Mesenchymal stem cell (in vitro differentiated cells and primary cell): ENCODE measurements around the gene VAMP2.

Source experiments
- DNase-seq: peaks from one replicate; pipeline ENCODE4 v3.0.0-alpha.2; 2013
- H2AFZ ChIP-seq: one replicate; pipeline ENCODE4 v1.6.1; 2013; ENCODE audit warnings: low read depth, mild to moderate bottlenecking, control low read depth, inconsistent platforms, low read length, moderate library complexity
- H2AK5ac ChIP-seq: 2 replicates; pipeline ENCODE4 v1.6.1; 2013; ENCODE audit warnings: low read length, moderate library complexity, mild to moderate bottlenecking, inconsistent platforms; ENCODE audit not compliant: severe bottlenecking
- H2BK120ac ChIP-seq: one replicate; pipeline ENCODE4 v1.6.1; 2013; ENCODE audit warnings: low read depth, mild to moderate bottlenecking, inconsistent platforms, low read length, moderate library complexity
- H2BK12ac ChIP-seq, 2 experiments: one replicate each; pipeline ENCODE4 v1.6.1; 2013; ENCODE audit warnings: inconsistent platforms in 2 of 2, low read length in 2 of 2, mild to moderate bottlenecking in 2 of 2, moderate library complexity in 2 of 2, control low read depth in 1 of 2
- H2BK15ac ChIP-seq: one replicate; pipeline ENCODE4 v1.6.1; 2013; ENCODE audit warnings: mild to moderate bottlenecking, low read depth, inconsistent platforms; ENCODE audit not compliant: poor library complexity, severe bottlenecking
- H2BK5ac ChIP-seq: 2 replicates; pipeline ENCODE4 v1.6.1; 2013; ENCODE audit warnings: low read depth, mild to moderate bottlenecking, low read length, control low read depth, inconsistent platforms; ENCODE audit not compliant: poor library complexity, severe bottlenecking
- H3K14ac ChIP-seq, 2 experiments: one replicate each; pipeline ENCODE4 v1.6.1; 2013; ENCODE audit warnings: inconsistent platforms in 2 of 2, low read length in 2 of 2, control low read depth in 1 of 2, mild to moderate bottlenecking in 1 of 2, moderate library complexity in 1 of 2
- H3K18ac ChIP-seq, 2 experiments: one replicate each; pipeline ENCODE4 v1.6.1; 2013; ENCODE audit warnings: inconsistent platforms in 2 of 2, low read length in 2 of 2, control low read depth in 1 of 2, low read depth in 1 of 2, mild to moderate bottlenecking in 1 of 2
- H3K23ac ChIP-seq, 2 experiments: one replicate each; pipeline ENCODE4 v1.6.1; 2013; ENCODE audit warnings: inconsistent platforms in 2 of 2, low read length in 2 of 2, mild to moderate bottlenecking in 2 of 2, moderate library complexity in 2 of 2, control low read depth in 1 of 2
- H3K27ac ChIP-seq: 2 replicates; pipeline ENCODE4 v1.5.1; 2013; ENCODE audit warnings: mild to moderate bottlenecking, moderate library complexity, low read length, control low read depth, inconsistent platforms; ENCODE audit not compliant: poor library complexity, severe bottlenecking
- H3K27me3 ChIP-seq, 2 experiments: 2 replicates each; pipeline versions ENCODE4 v1.6.1 to v1.7.0; 2013; ENCODE audit warnings: low read length in 2 of 2, mild to moderate bottlenecking in 2 of 2, moderate library complexity in 2 of 2, control low read depth in 1 of 2, inconsistent platforms in 1 of 2; ENCODE audit not compliant: control insufficient read depth in 1 of 2, insufficient read depth in 1 of 2
- H3K36me3 ChIP-seq, 2 experiments: 2 replicates each; pipeline versions ENCODE4 v1.6.1 to v1.7.0; 2013; ENCODE audit warnings: low read length in 2 of 2, control low read depth in 1 of 2, inconsistent platforms in 1 of 2, low read depth in 1 of 2, mild to moderate bottlenecking in 1 of 2; ENCODE audit not compliant: insufficient read depth in 2 of 2, control insufficient read depth in 1 of 2
- H3K4ac ChIP-seq, 2 experiments: one replicate each; pipeline ENCODE4 v1.6.1; 2013; ENCODE audit warnings: inconsistent platforms in 2 of 2, low read length in 2 of 2, mild to moderate bottlenecking in 2 of 2, moderate library complexity in 2 of 2, control low read depth in 1 of 2, low read depth in 1 of 2
- H3K4me1 ChIP-seq: 2 replicates; pipeline ENCODE4 v1.6.1; 2013; ENCODE audit warnings: low read depth, low read length, control low read depth; ENCODE audit not compliant: control insufficient read depth, insufficient read depth
- H3K4me2 ChIP-seq: 2 replicates; pipeline ENCODE4 v1.6.1; 2013; ENCODE audit warnings: low read length, mild to moderate bottlenecking, inconsistent platforms; ENCODE audit not compliant: poor library complexity, severe bottlenecking
- H3K4me3 ChIP-seq, 2 experiments: 2 replicates each; pipeline versions ENCODE4 v1.5.1 to v1.7.0; 2013; ENCODE audit warnings: low read length in 2 of 2, mild to moderate bottlenecking in 2 of 2, control low read depth in 1 of 2, low read depth in 1 of 2; ENCODE audit not compliant: insufficient read depth in 1 of 2
- H3K79me1 ChIP-seq: replicated peaks from 2 replicates; pipeline ENCODE4 v1.6.1; 2013; ENCODE audit warnings: mild to moderate bottlenecking, control low read depth, low read length, inconsistent platforms; ENCODE audit not compliant: poor library complexity, severe bottlenecking
- H3K9ac ChIP-seq: 2 replicates; pipeline ENCODE4 v1.7.0; 2013; ENCODE audit warnings: mild to moderate bottlenecking, low read length, moderate library complexity
- H3K9me3 ChIP-seq: 2 replicates; pipeline ENCODE4 v1.7.0; 2013; ENCODE audit warnings: mild to moderate bottlenecking, low read length; ENCODE audit not compliant: control insufficient read depth
- H4K8ac ChIP-seq: one replicate; pipeline ENCODE4 v1.6.1; 2013; ENCODE audit warnings: inconsistent platforms, mild to moderate bottlenecking, low read length, moderate library complexity
- H4K91ac ChIP-seq: one replicate; pipeline ENCODE4 v1.6.1; 2013; ENCODE audit warnings: mild to moderate bottlenecking, low read length, inconsistent platforms
- WGBS: methylation state at CpG from one replicate; pipeline ENCODE4 v1.1.7; 2013; ENCODE audit warnings: mixed read lengths; 5-methylcytosine and 5-hydroxymethylcytosine counted together

Gene VAMP2

GRCh38 chr17:8151641-8152111 lies 11.1 kb downstream of the VAMP2 start:
- H2AFZ ChIP-seq: no peak overlapping the region
- peak overlapping the region; percentile 68 for H4K8ac ChIP-seq
- H3K9me3 ChIP-seq: no peaks in the 10 kb centered on the region
- H2BK12ac ChIP-seq: peak overlapping the region; percentile 50 to 93
- peak overlapping the region; percentile 95 for H3K4me2 ChIP-seq
- H3K4me3 ChIP-seq: peak overlapping the region; percentile 84 to 86
- H3K14ac ChIP-seq: peak overlapping the region; percentile 45 to 96
- H2BK15ac ChIP-seq: peak overlapping the region; percentile 96
- H3K27me3 ChIP-seq: no peaks in the 10 kb centered on the region
- peak overlapping the region; percentile 96 to 98 for H3K18ac ChIP-seq
- H3K4me1 ChIP-seq: peaks cover 44% of the 10 kb centered on the region
- WGBS: under 1% methylated on average over 22 of the region's 22 CpGs
- peak overlapping the region; percentile 93 for H4K91ac ChIP-seq
- no peak overlapping the region for H2AK5ac ChIP-seq
- H3K9ac ChIP-seq: peak overlapping the region; percentile 98
- H3K23ac ChIP-seq: peak overlapping the region in 1 of 2 experiments; percentile 96
- DNase-seq: no peak
- peak overlapping the region; percentile 81 to 88 for H3K4ac ChIP-seq
- H3K36me3 ChIP-seq: peaks cover 35 to 41% of the 10 kb centered on the region in 2 experiments
- peak overlapping the region; percentile 75 for H3K27ac ChIP-seq
- no peak overlapping the region for H2BK5ac ChIP-seq
- peaks cover 43% of the 10 kb centered on the region for H3K79me1 ChIP-seq
- H2BK120ac ChIP-seq: peak overlapping the region; percentile 76

GRCh38 chr17:8151120-8151640 lies 11.6 kb downstream of the VAMP2 start:
- H3K4me3 ChIP-seq: peak overlapping the region; percentile 84 to 86
- under 1% methylated on average over 38 of the region's 38 CpGs for WGBS
- H3K4me2 ChIP-seq: peak overlapping the region; percentile 95

GRCh38 chr17:8150194-8151119 lies 12.3 kb downstream of the VAMP2 start:
- no peaks in the 10 kb centered on the region for H3K27me3 ChIP-seq
- H3K4me3 ChIP-seq: peak overlapping the region in 1 of 2 experiments; percentile 86
- DNase-seq: no peak
- peak overlapping the region; percentile 4 for H3K27ac ChIP-seq
- peak overlapping the region in 1 of 2 experiments; percentile 57 for H3K4ac ChIP-seq
- no peak overlapping the region for H2BK5ac ChIP-seq
- H3K79me1 ChIP-seq: peaks cover 42% of the 10 kb centered on the region
- no peak overlapping the region for H2BK120ac ChIP-seq
- peak overlapping the region; percentile 8 for H2BK15ac ChIP-seq
- no peak overlapping the region for H4K8ac ChIP-seq
- H3K23ac ChIP-seq: no peak overlapping the region
- H2BK12ac ChIP-seq: no peak overlapping the region
- H2AFZ ChIP-seq: no peak overlapping the region
- H3K9ac ChIP-seq: peak overlapping the region; percentile 98
- no peak overlapping the region for H3K18ac ChIP-seq
- peak overlapping the region; percentile 95 for H3K4me2 ChIP-seq
- H3K9me3 ChIP-seq: no peaks in the 10 kb centered on the region
- peaks cover 47 to 53% of the 10 kb centered on the region in 2 experiments for H3K36me3 ChIP-seq
- H4K91ac ChIP-seq: no peak overlapping the region
- no peak overlapping the region for H2AK5ac ChIP-seq
- peaks cover 40% of the 10 kb centered on the region for H3K4me1 ChIP-seq
- 88% methylated on average over 16 of the region's 18 CpGs for WGBS
- H3K14ac ChIP-seq: no peak overlapping the region

More at GRCh38 chr17:8151120-8151640, 11.6 kb downstream of the VAMP2 start:
- Histone ChIP-seq H3K14ac (peak overlapping the region in 1 of 2 experiments; percentile 81), H2BK12ac (peak overlapping the region; percentile 50 to 93), H2BK15ac (peak overlapping the region; percentile 96), H3K4me1 (peaks cover 44% of the 10 kb centered on the region), H3K4ac (peak overlapping the region; percentile 41 to 81), H3K27me3 (no peaks in the 10 kb centered on the region), H3K36me3 (peaks cover 40 to 46% of the 10 kb centered on the region in 2 experiments), H2BK5ac (no peak overlapping the region), H3K18ac (peak overlapping the region; percentile 82 to 96), H2AFZ (no peak overlapping the region), H3K27ac (peak overlapping the region; percentile 75), H2BK120ac (peak overlapping the region; percentile 56), H3K79me1 (peaks cover 45% of the 10 kb centered on the region), H2AK5ac (no peak overlapping the region), H3K9me3 (no peaks in the 10 kb centered on the region), H4K8ac (peak overlapping the region; percentile 68), H3K9ac (peak overlapping the region; percentile 98), H3K23ac (no peak overlapping the region), H4K91ac (peak overlapping the region; percentile 77)
- peak; percentile 97 for DNase-seq
